ENCODE measurements around the gene SPATS2L.

SPATS2L gene

GRCh38 chr2:200297989-200298388 is 8.5 kb upstream of the SPATS2L start:
- DNase-seq (ENCODE audit: low read depth): no peak

GRCh38 chr2:200298816-200299215 is 7.7 kb upstream of the SPATS2L start:
- no peak for DNase-seq (ENCODE audit: low read depth)

- no peak for DNase-seq (ENCODE audit: low read depth)
Observed at GRCh38 chr2:200300065-200300464, 6.4 kb upstream of the SPATS2L start.

GRCh38 chr2:200300638-200301314 is 5.7 kb upstream of the SPATS2L start:
- no peak for DNase-seq (ENCODE audit: low read depth)

GRCh38 chr2:200301953-200302858 is 4.3 kb upstream of the SPATS2L start:
- no peak for DNase-seq (ENCODE audit: low read depth)

GRCh38 chr2:200302940-200303727 is 3.4 kb upstream of the SPATS2L start:
- no peak for DNase-seq (ENCODE audit: low read depth)

GRCh38 chr2:200305797-200306195 is 697 bp upstream of the SPATS2L start:
- DNase-seq (ENCODE audit: low read depth): no peak

- peak; percentile 1 for DNase-seq (ENCODE audit: low read depth)
Observed at GRCh38 chr2:200306931-200307723, 634 bp downstream of the SPATS2L start.

- DNase-seq (ENCODE audit: low read depth): no peak
Observed at GRCh38 chr2:200307724-200308545, 1.4 kb downstream of the SPATS2L start.

- DNase-seq (ENCODE audit: low read depth): no peak
Observed at GRCh38 chr2:200308546-200309295, 2.2 kb downstream of the SPATS2L start.

- DNase-seq (ENCODE audit: low read depth): no peak
Observed at GRCh38 chr2:200309296-200310049, 3.0 kb downstream of the SPATS2L start.

- no peak for DNase-seq (ENCODE audit: low read depth)
Observed at GRCh38 chr2:200310545-200310971, 4.1 kb downstream of the SPATS2L start.

- DNase-seq (ENCODE audit: low read depth): no peak
Observed at GRCh38 chr2:200311139-200311538, 4.6 kb downstream of the SPATS2L start.

- DNase-seq (ENCODE audit: low read depth): no peak
Observed at GRCh38 chr2:200314976-200315567, 8.6 kb downstream of the SPATS2L start.

GRCh38 chr2:200317975-200318374 is 11.5 kb downstream of the SPATS2L start:
- no peak for DNase-seq (ENCODE audit: low read depth)

- no peak for DNase-seq (ENCODE audit: low read depth)
Observed at GRCh38 chr2:200318940-200319435, 12.5 kb downstream of the SPATS2L start.

- no peak for DNase-seq (ENCODE audit: low read depth)
Observed at GRCh38 chr2:200319548-200320337, 13.2 kb downstream of the SPATS2L start.

- DNase-seq (ENCODE audit: low read depth): no peak
Observed at GRCh38 chr2:200320344-200320743, 13.9 kb downstream of the SPATS2L start.

Measured in stimulated activated CD8-positive, alpha-beta memory T cell treated with anti-CD3 and anti-CD28 coated beads, Interleukin-15, amount 100 ng/mL, for 24 hours (primary cell).